ENCODE data around the gene ACKR3. TPM values are rescaled to one million over a fixed set of nuclear protein-coding genes. Genes with fewer than 3 reads are reported as not detected.
A peak's percentile ranks its signal among the peaks of the same experiment; 100 is the strongest.

ACKR3 gene
- total RNA-seq, 1 experiment from 2014 or later: 24.0 TPM

GRCh38 chr2:236568922-236569572 lies 578 bp upstream of the ACKR3 start:
- DNase-seq (ENCODE audit: low read depth): no peak

- no peak for DNase-seq (ENCODE audit: low read depth)
Observed at GRCh38 chr2:236570081-236570868, 650 bp downstream of the ACKR3 start.

GRCh38 chr2:236571145-236571544 lies 1.5 kb downstream of the ACKR3 start:
- DNase-seq (ENCODE audit: low read depth): no peak

GRCh38 chr2:236572482-236572881 lies 2.9 kb downstream of the ACKR3 start:
- peak; percentile 33 for DNase-seq (ENCODE audit: low read depth)

- DNase-seq (ENCODE audit: low read depth): no peak
Observed at GRCh38 chr2:236573066-236573929, 3.7 kb downstream of the ACKR3 start.

- no peak for DNase-seq (ENCODE audit: low read depth)
Observed at GRCh38 chr2:236574000-236574399, 4.4 kb downstream of the ACKR3 start.

- no peak for DNase-seq (ENCODE audit: low read depth)
Observed at GRCh38 chr2:236574424-236575145, 5.0 kb downstream of the ACKR3 start.

GRCh38 chr2:236575510-236575909 lies 5.9 kb downstream of the ACKR3 start:
- no peak for DNase-seq (ENCODE audit: low read depth)

- DNase-seq (ENCODE audit: low read depth): peak; percentile 55
Observed at GRCh38 chr2:236576087-236576486, 6.5 kb downstream of the ACKR3 start.

- DNase-seq (ENCODE audit: low read depth): no peak
Observed at GRCh38 chr2:236576953-236577352, 7.3 kb downstream of the ACKR3 start.

GRCh38 chr2:236577481-236578410 lies 8.1 kb downstream of the ACKR3 start:
- DNase-seq (ENCODE audit: low read depth): peak; percentile 26

- DNase-seq (ENCODE audit: low read depth): peak; percentile 41
Observed at GRCh38 chr2:236578411-236578846, 8.8 kb downstream of the ACKR3 start.

- DNase-seq (ENCODE audit: low read depth): no peak
Observed at GRCh38 chr2:236579048-236579745, 9.6 kb downstream of the ACKR3 start.

- DNase-seq (ENCODE audit: low read depth): no peak
Observed at GRCh38 chr2:236579746-236580315, 10.2 kb downstream of the ACKR3 start.

GRCh38 chr2:236580746-236581355 lies 11.2 kb downstream of the ACKR3 start:
- no peak for DNase-seq (ENCODE audit: low read depth)

GRCh38 chr2:236581546-236581945 lies 11.9 kb downstream of the ACKR3 start:
- no peak for DNase-seq (ENCODE audit: low read depth)

- DNase-seq (ENCODE audit: low read depth): no peak
Observed at GRCh38 chr2:236582968-236583367, 13.3 kb downstream of the ACKR3 start.

GRCh38 chr2:236583621-236584203 lies 14.1 kb downstream of the ACKR3 start:
- DNase-seq (ENCODE audit: low read depth): no peak

All from RPMI7951 (cell line).